Measurements from ENCODE around the gene MAPK8. TPM values are rescaled to one million over a fixed set of nuclear protein-coding genes. Genes with fewer than 3 reads are reported as not detected.

Gene MAPK8
- total and polyA plus RNA-seq, 12 donors: 7.6 to 103 (median 31.9) TPM

GRCh38 chr10:48369501-48369900, 63.0 kb downstream of the MAPK8 start:
- intact Hi-C loops (cut with DNase I): loop anchor here in 1 of 2 donors (10.0 kb wide), 1 partner anchor 135 kb away; no protein-coding TSS in a partner anchor

GRCh38 chr10:48377751-48378530, 71.5 kb downstream of the MAPK8 start:
- Histone ChIP-seq H3K4me3 (no peak overlapping the region), H3K27ac (no peak overlapping the region), H3K9me3 (replicated peaks in 1 of 3) (no peaks in the 10 kb centered on the region), H3K27me3 (no peaks in the 10 kb centered on the region), H3K36me3 (replicated peaks in 1 of 2) (no peaks in the 10 kb centered on the region), H3K4me1 (replicated peaks in 1 of 2) (peaks cover under 1 to 1% of the 10 kb centered on the region in 2 donors)
- intact Hi-C loops (cut with DNase I): no loop called here
- no peak for DNase-seq
- no peak for TF ChIP-seq POLR2A (IDR thresholded peaks at IDR 0.05)
- TF ChIP-seq, protein P1, sequence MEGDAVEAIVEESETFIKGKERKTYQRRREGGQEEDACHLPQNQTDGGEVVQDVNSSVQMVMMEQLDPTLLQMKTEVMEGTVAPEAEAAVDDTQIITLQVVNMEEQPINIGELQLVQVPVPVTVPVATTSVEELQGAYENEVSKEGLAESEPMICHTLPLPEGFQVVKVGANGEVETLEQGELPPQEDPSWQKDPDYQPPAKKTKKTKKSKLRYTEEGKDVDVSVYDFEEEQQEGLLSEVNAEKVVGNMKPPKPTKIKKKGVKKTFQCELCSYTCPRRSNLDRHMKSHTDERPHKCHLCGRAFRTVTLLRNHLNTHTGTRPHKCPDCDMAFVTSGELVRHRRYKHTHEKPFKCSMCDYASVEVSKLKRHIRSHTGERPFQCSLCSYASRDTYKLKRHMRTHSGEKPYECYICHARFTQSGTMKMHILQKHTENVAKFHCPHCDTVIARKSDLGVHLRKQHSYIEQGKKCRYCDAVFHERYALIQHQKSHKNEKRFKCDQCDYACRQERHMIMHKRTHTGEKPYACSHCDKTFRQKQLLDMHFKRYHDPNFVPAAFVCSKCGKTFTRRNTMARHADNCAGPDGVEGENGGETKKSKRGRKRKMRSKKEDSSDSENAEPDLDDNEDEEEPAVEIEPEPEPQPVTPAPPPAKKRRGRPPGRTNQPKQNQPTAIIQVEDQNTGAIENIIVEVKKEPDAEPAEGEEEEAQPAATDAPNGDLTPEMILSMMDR (IDR thresholded peaks at IDR 0.05): no peak
- WGBS, 4 donors: 88 to 97% (median 95%) methylated on average over 2 of the region's 2 CpGs

More at GRCh38 chr10:48369501-48369900, 63.0 kb downstream of the MAPK8 start:
- Histone ChIP-seq H3K4me3 (no peak overlapping the region), H3K9me3 (replicated peaks in 1 of 3) (peaks cover 0 to 3% (median 0%) of the 10 kb centered on the region in 3 donors), H3K4me1 (replicated peaks in 1 of 2) (peaks cover 0 to 10% of the 10 kb centered on the region in 2 donors), H3K27ac (no peak overlapping the region), H3K27me3 (no peaks in the 10 kb centered on the region), H3K36me3 (replicated peaks in 1 of 2) (no peaks in the 10 kb centered on the region)
- no peak for DNase-seq
- TF ChIP-seq, protein P1 (IDR thresholded peaks at IDR 0.05): no peak
- TF ChIP-seq POLR2A (IDR thresholded peaks at IDR 0.05): no peak

GRCh38 chr10:48378675-48379074, 72.2 kb downstream of the MAPK8 start:
- no peak for TF ChIP-seq POLR2A (IDR thresholded peaks at IDR 0.05)
- TF ChIP-seq, protein P1 (IDR thresholded peaks at IDR 0.05): no peak
- intact Hi-C loops (cut with DNase I): no loop called here
- Histone ChIP-seq H3K36me3 (replicated peaks in 1 of 2) (no peaks in the 10 kb centered on the region), H3K4me1 (replicated peaks in 1 of 2) (peaks cover 7 to 9% of the 10 kb centered on the region in 2 donors), H3K27ac (no peak overlapping the region), H3K4me3 (no peak overlapping the region), H3K27me3 (no peaks in the 10 kb centered on the region), H3K9me3 (replicated peaks in 1 of 3) (no peaks in the 10 kb centered on the region)
- WGBS, 4 donors: 76 to 90% (median 88%) methylated on average over 3 of the region's 3 CpGs
- DNase-seq: no peak

GRCh38 chr10:48381971-48382370, 75.5 kb downstream of the MAPK8 start:
- TF ChIP-seq, protein P1 (IDR thresholded peaks at IDR 0.05): no peak
- TF ChIP-seq POLR2A (IDR thresholded peaks at IDR 0.05): no peak
- no peak for DNase-seq
- H3K4me3 ChIP-seq: no peak overlapping the region
- no peaks in the 10 kb centered on the region for H3K9me3 ChIP-seq (replicated peaks in 1 of 3)
- H3K36me3 ChIP-seq (replicated peaks in 1 of 2): no peaks in the 10 kb centered on the region
- H3K4me1 ChIP-seq (replicated peaks in 1 of 2): peaks cover 7 to 37% of the 10 kb centered on the region in 2 donors
- H3K27me3 ChIP-seq: no peaks in the 10 kb centered on the region
- H3K27ac ChIP-seq: no peak overlapping the region
- intact Hi-C loops (cut with DNase I): no loop called here
